ENCODE data around the gene SF3A1. TPM values are rescaled to one million over a fixed set of nuclear protein-coding genes. Genes with fewer than 3 reads are reported as not detected.
"Not testable (repeated sequence)": the region's sequence is repeated elsewhere in the genome, so short reads cannot be mapped to it uniquely, and the experiment has no call there.

SF3A1 gene
- total RNA-seq, 1 experiment from 2014 or later: 97.1 TPM

DNA sequence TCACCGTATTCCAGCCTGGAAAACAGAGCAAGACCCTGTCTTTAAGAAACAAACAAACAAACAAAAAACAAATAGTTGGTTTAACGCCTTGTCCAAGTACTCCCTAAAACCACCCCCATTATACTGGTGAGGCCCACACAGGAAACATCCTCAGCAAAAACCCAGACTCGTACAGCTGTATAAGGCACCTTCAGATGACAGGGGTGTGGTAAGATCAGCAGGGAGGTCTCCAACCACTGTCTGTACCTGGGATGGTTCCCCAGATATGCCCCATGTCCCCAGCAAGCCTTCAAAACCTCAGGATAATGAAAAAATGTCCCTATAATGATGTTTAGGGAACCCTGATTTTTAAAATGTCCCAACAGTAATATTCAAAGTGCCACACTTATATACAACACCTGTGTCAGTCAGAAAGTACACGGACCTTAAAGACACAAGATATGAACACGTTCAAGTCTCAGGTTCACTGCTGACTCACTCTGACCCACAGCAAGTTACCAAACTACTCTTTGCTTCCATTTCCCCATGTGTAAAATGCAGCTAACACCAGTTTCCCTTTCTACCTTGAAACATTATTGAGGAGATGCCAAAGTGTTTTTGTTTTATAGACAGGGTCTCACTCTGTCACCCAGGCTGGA lies 9.3 kb downstream of the SF3A1 start:
- Histone ChIP-seq H3K27me3 (ENCODE audit: control insufficient read depth, insufficient read depth, low read length) (no peaks in the 10 kb centered on the region), H3K36me3 (replicated peaks; ENCODE audit: control insufficient read depth, insufficient read depth, low read length) (peaks cover 47% of the 10 kb centered on the region), H3K4me3 (ENCODE audit: insufficient read depth, low read depth, low read length) (no peak overlapping the region)
- no peak for DNase-seq

DNA sequence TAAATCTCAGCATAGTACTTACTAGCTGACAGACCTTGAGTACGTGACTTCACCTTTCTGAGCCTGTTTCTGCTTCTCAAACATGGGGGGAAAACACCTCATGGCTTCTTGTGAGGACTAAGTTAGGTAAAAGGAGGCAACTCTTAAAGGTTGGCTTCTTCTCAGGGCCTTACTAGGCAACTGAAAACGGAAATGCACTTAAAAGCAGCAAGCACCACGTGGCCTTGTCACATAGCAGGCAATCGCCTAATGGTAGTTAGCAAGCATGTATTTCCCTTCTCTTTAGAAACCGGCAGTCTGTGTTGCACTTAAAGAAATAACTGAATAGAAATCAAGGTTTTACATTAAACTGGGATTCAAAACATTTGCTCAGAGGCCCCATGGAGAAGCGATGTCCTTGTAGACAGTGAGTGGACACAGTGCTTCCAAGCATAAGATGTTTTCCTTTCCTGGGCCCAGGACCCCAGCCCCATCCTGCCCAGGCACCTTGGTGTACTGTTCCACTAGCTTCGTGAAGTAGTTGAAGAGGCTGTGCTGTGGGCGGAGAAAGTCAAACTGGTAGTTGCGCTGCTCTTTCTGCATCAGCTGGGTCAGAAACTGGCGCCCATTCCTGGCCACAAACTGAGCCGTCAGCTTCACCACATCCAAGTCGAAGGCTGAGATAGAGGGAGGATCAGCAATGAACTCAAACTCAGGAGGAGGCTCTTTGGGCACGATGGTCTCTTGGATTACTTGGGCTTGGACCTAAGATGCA lies 12.1 kb downstream of the SF3A1 start:
- H3K27me3 ChIP-seq (ENCODE audit: control insufficient read depth, insufficient read depth, low read length): no peaks in the 10 kb centered on the region
- H3K36me3 ChIP-seq (replicated peaks; ENCODE audit: control insufficient read depth, insufficient read depth, low read length): peaks cover 66% of the 10 kb centered on the region
- H3K4me3 ChIP-seq (ENCODE audit: insufficient read depth, low read depth, low read length): no peak overlapping the region
- no peak for DNase-seq

DNA sequence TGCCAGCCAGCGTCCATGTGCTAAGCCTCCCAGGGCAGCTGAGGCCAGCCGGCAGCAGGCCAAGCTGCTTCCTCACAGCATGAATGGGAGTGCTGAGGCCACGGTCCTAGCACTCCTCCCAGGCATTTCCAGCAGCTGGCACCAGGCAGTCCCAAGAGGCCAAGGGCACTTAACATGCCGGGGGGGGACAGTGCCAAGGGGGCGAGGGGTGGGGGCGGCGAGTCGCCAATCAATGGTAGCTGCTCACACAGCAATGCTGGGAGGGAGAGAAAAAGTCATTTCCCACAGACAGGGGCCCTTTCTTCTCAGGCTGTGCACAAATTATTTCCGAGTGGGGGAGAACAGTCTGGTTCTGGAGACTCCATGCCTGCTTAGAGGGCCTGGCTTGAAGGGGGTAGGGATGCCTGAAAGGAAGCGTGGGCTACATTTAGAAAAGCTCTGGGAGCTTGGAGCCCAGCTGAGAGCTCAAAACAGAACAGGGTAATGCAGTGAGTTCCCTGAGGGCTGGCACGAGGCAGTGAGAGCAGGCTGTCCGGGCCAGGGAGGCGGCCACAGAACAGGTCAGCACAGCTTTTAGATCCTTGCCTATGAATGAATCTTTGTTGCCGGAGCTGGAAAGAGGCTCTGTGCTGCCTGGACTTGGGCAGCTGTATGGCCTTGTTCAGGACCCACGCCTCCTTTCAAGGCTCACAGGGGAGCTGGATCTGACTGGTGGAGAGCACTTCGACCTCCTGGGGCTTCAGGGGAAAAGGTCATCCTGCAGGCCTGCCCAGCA lies 15.6 kb downstream of the SF3A1 start:
- peak; percentile 17 for DNase-seq
- H3K36me3 ChIP-seq (replicated peaks; ENCODE audit: control insufficient read depth, insufficient read depth, low read length): peaks cover 86% of the 10 kb centered on the region
- H3K4me3 ChIP-seq (ENCODE audit: insufficient read depth, low read depth, low read length): no peak overlapping the region
- H3K27me3 ChIP-seq (ENCODE audit: control insufficient read depth, insufficient read depth, low read length): no peaks in the 10 kb centered on the region

DNA sequence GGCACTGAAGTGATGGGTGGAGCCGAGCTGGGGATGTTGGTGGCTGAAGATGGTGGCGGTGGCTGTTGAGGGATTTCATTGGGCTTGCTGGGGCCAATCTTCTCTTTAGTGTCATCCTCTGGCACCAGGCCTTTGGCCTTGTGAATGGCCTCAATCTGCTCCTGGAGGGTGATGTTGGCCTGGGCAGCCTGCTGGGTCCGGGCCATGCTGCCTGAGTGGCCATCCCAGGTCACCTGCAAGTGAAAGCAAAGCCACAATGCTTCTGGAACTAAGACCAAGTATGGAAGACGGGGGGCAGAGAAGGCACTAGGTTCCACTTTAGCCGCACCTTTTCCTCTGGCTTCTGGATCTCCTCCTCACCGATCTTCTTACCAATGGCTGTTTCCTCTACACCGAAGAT lies 17.9 kb downstream of the SF3A1 start:
- DNase-seq: no peak
- Histone ChIP-seq H3K4me3 (ENCODE audit: insufficient read depth, low read depth, low read length) (no peak overlapping the region), H3K27me3 (ENCODE audit: control insufficient read depth, insufficient read depth, low read length) (no peaks in the 10 kb centered on the region), H3K36me3 (replicated peaks; ENCODE audit: control insufficient read depth, insufficient read depth, low read length) (peaks cover 80% of the 10 kb centered on the region)

DNA sequence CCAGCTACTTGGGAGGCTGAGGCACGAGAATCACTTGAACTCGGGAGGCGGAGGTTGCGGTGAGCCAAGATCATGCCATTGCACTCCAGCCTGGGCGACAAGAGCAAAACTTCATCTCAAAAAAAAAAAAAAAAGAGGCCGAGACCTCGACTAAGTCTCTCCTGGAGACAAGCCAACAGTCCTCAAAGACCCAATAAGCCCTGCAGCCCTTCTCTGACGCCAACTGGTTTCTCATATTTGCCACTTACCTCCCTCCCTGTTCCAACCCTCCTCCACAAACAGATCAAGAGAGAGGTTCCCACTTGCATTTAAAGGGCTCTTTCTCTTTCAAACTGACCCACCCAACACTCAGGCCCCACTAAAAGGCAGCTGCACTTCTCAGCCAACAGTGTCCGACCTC lies 18.4 kb downstream of the SF3A1 start:
- H3K36me3 ChIP-seq (replicated peaks; ENCODE audit: control insufficient read depth, insufficient read depth, low read length): peaks cover 77% of the 10 kb centered on the region
- not testable (repeated sequence) for DNase-seq; H3K27me3 ChIP-seq (ENCODE audit: control insufficient read depth, insufficient read depth, low read length); H3K4me3 ChIP-seq (ENCODE audit: insufficient read depth, low read depth, low read length)

DNA sequence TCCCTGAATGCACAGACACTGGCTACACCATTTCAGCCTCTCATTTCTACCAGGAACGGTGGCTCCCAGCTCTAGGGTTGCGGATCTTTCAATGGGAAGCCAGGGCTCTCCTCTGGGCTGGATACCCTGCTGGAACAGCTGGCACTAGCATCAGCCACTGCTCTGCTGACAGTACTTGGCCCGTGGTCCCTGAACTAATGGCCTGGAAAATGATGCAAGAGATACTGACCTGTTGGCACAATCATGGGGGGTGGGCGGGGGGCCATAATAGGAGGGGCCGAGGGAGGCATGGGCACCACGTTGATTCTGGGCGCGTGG lies 19.3 kb downstream of the SF3A1 start:
- H3K4me3 ChIP-seq (ENCODE audit: insufficient read depth, low read depth, low read length): no peak overlapping the region
- H3K27me3 ChIP-seq (ENCODE audit: control insufficient read depth, insufficient read depth, low read length): no peaks in the 10 kb centered on the region
- DNase-seq: no peak
- H3K36me3 ChIP-seq (replicated peaks; ENCODE audit: control insufficient read depth, insufficient read depth, low read length): peaks cover 76% of the 10 kb centered on the region

DNA sequence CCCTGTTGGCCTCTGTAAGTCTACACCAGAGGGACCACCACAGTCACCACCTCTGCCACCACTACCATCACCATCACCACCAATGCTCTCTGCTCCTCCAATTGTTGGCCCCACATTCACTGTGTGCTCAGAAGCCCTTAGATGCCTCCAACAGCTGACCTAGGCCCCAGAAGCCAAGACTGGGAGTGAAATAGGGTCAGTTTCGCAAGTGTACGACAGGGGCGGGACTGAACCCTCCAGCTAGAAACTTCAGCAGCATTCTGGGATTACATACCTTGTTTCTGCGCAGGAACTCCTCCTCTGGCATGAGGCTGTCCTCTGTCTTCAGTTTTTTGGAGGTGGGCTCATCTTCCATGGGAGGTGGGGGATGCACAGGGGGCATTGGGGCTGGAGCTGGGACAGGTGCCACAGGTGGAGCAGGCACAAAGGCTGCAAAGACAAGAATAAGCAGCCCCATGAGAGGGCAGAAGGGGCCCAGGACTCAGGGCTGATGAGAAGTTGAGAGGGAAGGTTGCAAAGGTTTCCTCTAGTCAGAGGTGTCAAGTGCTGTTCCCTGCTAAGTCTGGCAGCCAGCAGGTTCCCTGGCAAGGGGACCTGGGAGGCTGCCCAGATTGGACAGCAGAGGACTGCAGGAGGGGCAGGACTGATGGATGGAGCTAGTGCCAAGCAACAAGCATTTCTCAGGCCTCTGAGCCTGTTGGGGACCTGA lies 19.8 kb downstream of the SF3A1 start:
- DNase-seq: no peak
- H3K4me3 ChIP-seq (ENCODE audit: insufficient read depth, low read depth, low read length): no peak overlapping the region
- no peaks in the 10 kb centered on the region for H3K27me3 ChIP-seq (ENCODE audit: control insufficient read depth, insufficient read depth, low read length)
- peaks cover 72% of the 10 kb centered on the region for H3K36me3 ChIP-seq (replicated peaks; ENCODE audit: control insufficient read depth, insufficient read depth, low read length)

DNA sequence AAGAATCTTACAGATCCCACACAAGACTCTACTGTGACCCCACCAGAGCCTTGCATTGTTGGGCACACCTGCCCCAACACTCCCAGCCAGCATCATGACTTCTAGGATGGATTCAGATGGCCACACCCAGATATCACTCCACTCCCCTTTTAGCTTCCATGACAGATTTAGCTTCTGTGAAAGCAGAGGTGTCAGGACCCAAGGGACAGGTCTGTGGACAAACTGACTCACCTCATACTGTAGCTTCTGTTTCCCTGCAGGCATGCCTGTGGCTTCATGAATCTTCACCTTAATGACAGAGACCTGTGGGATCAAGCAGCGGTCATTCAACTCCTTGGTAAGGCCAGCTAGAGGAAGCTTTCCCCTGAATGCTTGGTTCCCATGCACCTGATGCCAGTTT lies 21.5 kb downstream of the SF3A1 start:
- peaks cover 58% of the 10 kb centered on the region for H3K36me3 ChIP-seq (replicated peaks; ENCODE audit: control insufficient read depth, insufficient read depth, low read length)
- no peak overlapping the region for H3K4me3 ChIP-seq (ENCODE audit: insufficient read depth, low read depth, low read length)
- no peaks in the 10 kb centered on the region for H3K27me3 ChIP-seq (ENCODE audit: control insufficient read depth, insufficient read depth, low read length)
- DNase-seq: no peak

DNA sequence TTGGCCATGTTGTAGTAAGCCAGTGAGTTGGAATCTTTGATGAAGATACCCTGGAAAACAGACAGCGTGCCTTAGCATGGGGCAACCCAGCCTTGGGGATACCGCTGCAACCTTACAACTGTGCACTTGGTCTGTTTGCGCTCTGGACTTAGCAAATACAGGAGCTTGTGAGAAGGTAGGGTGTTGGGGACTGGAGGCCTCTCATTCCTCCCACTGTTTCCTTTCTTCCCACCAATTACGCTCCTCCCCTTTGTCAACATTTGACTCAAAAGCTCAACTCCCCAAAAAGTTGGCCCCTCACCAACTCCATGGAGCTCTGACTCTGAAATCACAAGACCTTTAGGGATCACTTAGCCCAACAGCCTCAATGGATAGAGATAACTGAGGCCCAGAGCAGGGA lies 22.0 kb downstream of the SF3A1 start:
- H3K36me3 ChIP-seq (replicated peaks; ENCODE audit: control insufficient read depth, insufficient read depth, low read length): peaks cover 53% of the 10 kb centered on the region
- no peaks in the 10 kb centered on the region for H3K27me3 ChIP-seq (ENCODE audit: control insufficient read depth, insufficient read depth, low read length)
- no peak for DNase-seq
- H3K4me3 ChIP-seq (ENCODE audit: insufficient read depth, low read depth, low read length): no peak overlapping the region

DNA sequence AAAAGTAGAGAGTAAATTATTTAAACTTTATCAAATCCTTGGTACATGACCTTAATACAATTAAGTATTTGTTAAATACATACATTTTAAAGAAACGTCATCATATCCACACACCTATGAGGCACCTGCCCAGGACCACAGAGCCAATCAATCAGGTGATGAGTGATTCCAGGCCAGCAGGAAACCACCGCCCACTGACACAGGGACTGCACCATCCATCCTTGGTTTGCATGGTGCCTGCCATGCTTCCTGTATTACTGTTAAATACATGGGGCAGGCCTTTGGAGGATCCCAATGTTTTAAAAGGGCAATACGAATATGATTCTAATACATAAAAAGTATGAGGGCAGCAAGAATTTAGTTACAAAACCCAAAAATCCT lies 23.0 kb downstream of the SF3A1 start:
- H3K4me3 ChIP-seq (ENCODE audit: insufficient read depth, low read depth, low read length): no peak overlapping the region
- no peak for DNase-seq
- H3K36me3 ChIP-seq (replicated peaks; ENCODE audit: control insufficient read depth, insufficient read depth, low read length): peaks cover 46% of the 10 kb centered on the region
- H3K27me3 ChIP-seq (ENCODE audit: control insufficient read depth, insufficient read depth, low read length): no peaks in the 10 kb centered on the region

DNA sequence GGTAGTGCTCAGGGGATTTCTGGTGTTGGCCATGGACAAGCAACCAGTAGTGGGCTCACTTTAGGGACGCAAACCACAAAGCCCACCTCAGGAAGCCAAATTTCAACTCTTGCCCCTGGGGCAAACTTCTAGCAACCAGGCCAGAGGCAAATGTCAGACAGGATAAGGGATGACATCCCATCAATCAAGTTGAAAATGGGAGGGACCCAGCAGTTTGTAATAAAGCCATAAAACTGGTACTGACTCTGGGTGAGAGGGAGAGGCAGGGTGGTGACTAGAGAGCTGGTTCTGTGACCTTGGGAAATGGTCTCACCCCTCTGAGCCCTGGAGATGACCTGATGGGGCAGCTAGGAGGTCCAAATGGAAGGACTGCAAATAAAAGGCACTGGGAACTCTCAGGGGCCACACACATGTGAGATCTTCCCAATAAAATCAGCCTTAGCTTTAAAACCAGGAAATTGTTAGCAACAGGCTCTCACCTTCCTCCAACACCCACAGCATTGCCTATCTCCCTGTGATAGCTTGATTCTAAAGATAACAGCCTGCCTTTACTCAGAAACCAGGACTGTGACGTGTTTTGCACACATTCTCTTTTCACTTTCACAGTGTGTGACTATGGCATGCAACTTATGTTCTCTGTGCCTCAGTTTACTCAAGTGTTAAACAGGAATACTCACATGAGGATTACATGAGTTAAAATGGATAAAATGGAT lies 23.5 kb downstream of the SF3A1 start:
- Histone ChIP-seq H3K36me3 (replicated peaks; ENCODE audit: control insufficient read depth, insufficient read depth, low read length) (peaks cover 42% of the 10 kb centered on the region), H3K4me3 (ENCODE audit: insufficient read depth, low read depth, low read length) (no peak overlapping the region), H3K27me3 (ENCODE audit: control insufficient read depth, insufficient read depth, low read length) (no peaks in the 10 kb centered on the region)
- no peak for DNase-seq

DNA sequence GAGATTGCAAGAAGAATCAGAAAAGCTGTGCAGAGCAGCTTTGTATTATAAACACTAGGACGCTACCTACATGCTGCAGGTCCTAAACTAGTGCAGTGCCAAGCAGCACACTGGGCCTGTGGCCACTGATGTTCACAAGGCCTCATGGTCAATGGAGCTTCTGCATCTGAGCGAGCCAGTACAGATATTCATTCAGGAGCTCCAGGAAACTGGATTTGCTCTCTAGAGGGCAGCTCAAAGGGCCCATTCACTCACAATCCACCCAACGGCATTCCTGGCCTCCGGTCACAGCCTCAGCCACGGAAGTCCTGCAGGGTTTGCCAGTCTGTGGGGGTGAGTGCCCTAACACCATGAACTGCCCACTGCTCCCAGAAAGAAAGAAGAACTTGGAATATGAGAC lies 24.1 kb downstream of the SF3A1 start:
- H3K36me3 ChIP-seq (replicated peaks; ENCODE audit: control insufficient read depth, insufficient read depth, low read length): peaks cover 38% of the 10 kb centered on the region
- no peak for DNase-seq
- no peaks in the 10 kb centered on the region for H3K27me3 ChIP-seq (ENCODE audit: control insufficient read depth, insufficient read depth, low read length)
- no peak overlapping the region for H3K4me3 ChIP-seq (ENCODE audit: insufficient read depth, low read depth, low read length)

DNA sequence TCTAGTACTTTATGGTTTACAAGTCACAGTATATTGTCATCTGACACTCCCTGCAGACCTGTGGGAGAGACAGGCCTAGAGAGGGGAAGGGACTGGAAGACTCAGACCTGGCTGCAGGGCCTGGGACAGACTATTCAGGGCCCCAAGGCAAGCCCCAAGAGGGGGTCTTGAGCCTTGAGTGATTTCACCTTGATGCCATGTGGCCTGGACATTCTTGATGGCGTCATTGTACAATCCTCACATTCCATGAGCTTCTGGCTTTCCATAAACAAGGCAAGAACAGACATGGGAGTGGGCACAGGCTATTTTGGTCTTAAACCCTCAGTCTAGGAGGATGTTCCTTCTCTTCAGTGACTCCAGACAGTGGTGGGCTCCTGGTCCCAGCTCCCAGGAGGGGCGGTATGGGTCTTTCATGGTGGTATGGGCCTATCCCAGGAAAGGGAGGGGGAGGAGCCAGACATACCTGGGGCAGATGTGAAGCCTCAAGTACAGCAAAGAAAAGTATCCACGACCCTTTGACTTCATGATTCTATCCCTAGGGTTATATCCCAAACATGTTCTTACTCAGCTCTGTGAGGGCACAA lies 28.1 kb downstream of the SF3A1 start:
- peaks cover 10% of the 10 kb centered on the region for H3K36me3 ChIP-seq (replicated peaks; ENCODE audit: control insufficient read depth, insufficient read depth, low read length)
- peak; percentile 57 for DNase-seq
- no peak overlapping the region for H3K4me3 ChIP-seq (ENCODE audit: insufficient read depth, low read depth, low read length)
- H3K27me3 ChIP-seq (ENCODE audit: control insufficient read depth, insufficient read depth, low read length): no peaks in the 10 kb centered on the region

DNA sequence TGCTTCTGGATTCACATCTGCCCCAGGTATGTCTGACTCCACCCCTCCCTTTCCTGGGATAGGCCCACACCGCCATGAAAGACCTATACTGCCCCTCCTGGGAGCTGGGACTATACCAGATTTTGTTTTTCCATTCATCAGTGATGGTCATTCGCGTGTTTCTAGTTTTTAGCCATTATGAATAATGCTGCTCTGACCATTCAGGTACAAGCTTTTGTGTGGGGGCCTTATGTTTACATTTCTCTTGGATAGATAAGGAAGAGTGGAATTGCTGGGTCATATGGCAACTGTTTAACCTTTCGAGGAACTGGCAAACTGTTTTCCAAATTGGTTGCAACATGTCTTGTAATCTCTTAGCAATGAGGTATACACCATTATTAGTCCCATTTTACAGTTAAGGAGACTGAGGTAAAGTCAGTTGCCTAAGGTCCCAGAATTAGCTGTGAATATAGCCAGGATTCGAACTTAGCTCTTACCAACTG lies 28.8 kb downstream of the SF3A1 start:
- Histone ChIP-seq H3K4me3 (ENCODE audit: insufficient read depth, low read depth, low read length) (no peak overlapping the region), H3K36me3 (replicated peaks; ENCODE audit: control insufficient read depth, insufficient read depth, low read length) (peaks cover 5% of the 10 kb centered on the region), H3K27me3 (ENCODE audit: control insufficient read depth, insufficient read depth, low read length) (no peaks in the 10 kb centered on the region)
- peak; percentile 83 for DNase-seq

Data from H7 (cell line).